K562 (cell line): ENCODE measurements around the gene ALK. TPM values are rescaled to one million over a fixed set of nuclear protein-coding genes. Genes with fewer than 3 reads are reported as not detected.

Experiments
- ATAC-seq: fragments of 200-7000 bp; cut with Tn5 transposase; 3 replicates; pipeline ENCODE4 v1.9.1; 2020; ENCODE audit warnings: moderate library complexity
- BruUV-seq: library from RNA; stranded (reverse); fragments of 400-500 nt; replicated peaks from 2 replicates; lab custom pipeline; 2021; lab: Mats Ljungman, UMichigan
- CTCF ChIA-PET: fragments of 300-600 bp; formaldehyde crosslinking; extraction: SDS; loops from one replicate; lab custom pipeline; 2021; ENCODE audit warnings: low intra/inter-chr PET ratio; lab: Yijun Ruan, JAX
- POLR2A ChIA-PET: fragments of 300-600, 350-650 bp; sonication (Branson Sonifier 250); formaldehyde crosslinking; extraction: SDS; loops from one replicate; lab custom pipeline; 2021; ENCODE audit warnings: antibody characterized with exemption, inconsistent platforms; lab: Yijun Ruan, JAX
- DNase-seq, 4 experiments: peaks; one replicate each; pipeline versions ENCODE4 v3.0.0 to v3.0.0-alpha.2; 2011 to 2018; ENCODE audit warnings: low spot score in 3 of 4, mixed read lengths in 3 of 4; ENCODE audit errors: extremely low read depth in 1 of 4
- FAIRE-seq: peaks from 2 replicates; lab custom pipeline; 2011; peaks lifted over from hg19 to GRCh38; lab: Jason Lieb, UNC
- H2AFZ ChIP-seq: 2 replicates; pipeline ENCODE4 v1.6.0; 2011; ENCODE audit warnings: low read depth, low read length, control low read depth, inconsistent platforms
- H3K27ac ChIP-seq: fragments of 200-600 bp; 3 replicates; pipeline ENCODE4 v1.8.0; 2011; ENCODE audit warnings: low read depth, mild to moderate bottlenecking, control low read depth, inconsistent platforms, low read length, moderate library complexity, mixed read lengths; ENCODE audit errors: extremely low read depth
- H3K27me3 ChIP-seq, 2 experiments: fragments of 300-600 bp in 1 of 2; 2 replicates in 1 of 2; 3 replicates in 1 of 2; pipeline versions ENCODE4 v1.6.0 to v1.8.0; 2011; ENCODE audit warnings: inconsistent platforms in 2 of 2, low read length in 2 of 2, mild to moderate bottlenecking in 1 of 2, mixed read lengths in 1 of 2, moderate library complexity in 1 of 2; ENCODE audit not compliant: control insufficient read depth in 2 of 2, insufficient read depth in 2 of 2
- H3K36me3 ChIP-seq: fragments of 300-600 bp; 3 replicates; pipeline ENCODE4 v1.8.0; 2011; ENCODE audit warnings: mild to moderate bottlenecking, low read length, inconsistent platforms; ENCODE audit not compliant: control insufficient read depth, insufficient read depth
- H3K4me1 ChIP-seq, 2 experiments: fragments of 200-600 bp in 1 of 2; replicated peaks in 1 of 2; 2 replicates in 1 of 2; 3 replicates in 1 of 2; pipeline versions ENCODE4 v1.5.1 to v1.8.0; 2011; ENCODE audit warnings: inconsistent platforms in 2 of 2, low read length in 2 of 2, mild to moderate bottlenecking in 1 of 2, mixed read lengths in 1 of 2, moderate library complexity in 1 of 2; ENCODE audit not compliant: control insufficient read depth in 2 of 2, insufficient read depth in 2 of 2
- H3K4me2 ChIP-seq: 2 replicates; pipeline ENCODE4 v1.6.1; 2011; ENCODE audit warnings: low read length, control low read depth, inconsistent platforms, mixed read lengths; ENCODE audit not compliant: insufficient read depth
- H3K4me3 ChIP-seq: fragments of 200-600 bp; sonication (generic), shearing (Covaris generic); 2 replicates; pipeline ENCODE4 v1.5.1; 2016; ENCODE audit warnings: control low read depth, inconsistent platforms
- H3K79me2 ChIP-seq: fragments of 200-600 bp; 3 replicates; pipeline ENCODE4 v1.8.0; 2011; ENCODE audit warnings: low read length, inconsistent platforms; ENCODE audit not compliant: control insufficient read depth, insufficient read depth
- H3K9ac ChIP-seq, 2 experiments: 2 replicates each; pipeline versions ENCODE4 v1.6.0 to v1.6.1; 2011; ENCODE audit warnings: low read depth in 2 of 2, low read length in 2 of 2, control low read depth in 1 of 2, inconsistent platforms in 1 of 2, mild to moderate bottlenecking in 1 of 2, mixed read lengths in 1 of 2; ENCODE audit not compliant: insufficient read depth in 1 of 2
- H3K9me1 ChIP-seq: one replicate; pipeline ENCODE4 v1.6.0; 2011; ENCODE audit warnings: inconsistent platforms, mild to moderate bottlenecking, low read length, moderate library complexity; ENCODE audit not compliant: control insufficient read depth, insufficient read depth
- H3K9me3 ChIP-seq: replicated peaks from 2 replicates; pipeline ENCODE4 v1.5.1; 2011; ENCODE audit warnings: low read depth, low read length, inconsistent platforms; ENCODE audit not compliant: control insufficient read depth, insufficient read depth
- H4K20me1 ChIP-seq: replicated peaks from 2 replicates; pipeline ENCODE4 v1.6.1; 2011; ENCODE audit warnings: low read length, inconsistent platforms, mixed read lengths; ENCODE audit not compliant: control insufficient read depth, insufficient read depth
- BRCA1 ChIP-seq, 2 experiments: fragments of 450-650 bp in 1 of 2; sonication (generic) in 1 of 2; formaldehyde crosslinking in 1 of 2; IDR thresholded peaks; 2 replicates each; pipeline versions ENCODE4 v1.5.0 to v1.6.1; 2017 to 2020; ENCODE audit warnings: mild to moderate bottlenecking in 1 of 2, missing genetic modification reagents in 1 of 2
- CTBP1 ChIP-seq: fragments of 450-650 bp; IDR thresholded peaks from 2 replicates; pipeline ENCODE4 v1.6.1; 2016; ENCODE audit warnings: borderline replicate concordance
- CTCF ChIP-seq, 3 experiments: IDR thresholded peaks in 2 of 3; conservative IDR thresholded peaks in 1 of 3; 2 replicates each; pipeline ENCODE4 v1.5.1; 2011 to 2012; ENCODE audit warnings: low read length in 3 of 3, mild to moderate bottlenecking in 3 of 3, control low read depth in 2 of 3, improper control_type of control experiment in 1 of 3, inconsistent platforms in 1 of 3, low read depth in 1 of 3, mixed read lengths in 1 of 3, moderate library complexity in 1 of 3; ENCODE audit not compliant: insufficient read depth in 2 of 3
- HIVEP1 ChIP-seq: fragments of 250-450 bp; sonication (Bioruptor Pico); IDR thresholded peaks from 2 replicates; pipeline ENCODE4 v1.4.0; 2020; ENCODE audit warnings: mild to moderate bottlenecking
- KDM4B ChIP-seq, 2 experiments: fragments of 450-650 bp in 1 of 2; sonication (generic) in 1 of 2; IDR thresholded peaks; 2 replicates each; pipeline ENCODE4 v1.6.1; 2016 to 2017; ENCODE audit warnings: borderline replicate concordance in 2 of 2, antibody characterized with exemption in 1 of 2, low read depth in 1 of 2, mild to moderate bottlenecking in 1 of 2
- L3MBTL2 ChIP-seq: fragments of 450-650 bp; IDR thresholded peaks from 2 replicates; pipeline ENCODE4 v1.6.1; 2016; ENCODE audit warnings: mild to moderate bottlenecking, moderate library complexity
- NEUROD1 ChIP-seq: fragments of 150-350 bp; IDR thresholded peaks from 2 replicates; pipeline ENCODE4 v1.6.1; 2014; ENCODE audit warnings: borderline replicate concordance, low read length, low read depth; ENCODE audit not compliant: partially characterized antibody
- PHF21A ChIP-seq: fragments of 450-650 bp; IDR thresholded peaks from 2 replicates; pipeline ENCODE4 v1.6.1; 2017; ENCODE audit warnings: low read depth, borderline replicate concordance
- PTBP1 ChIP-seq: fragments of 200-400 bp; formaldehyde crosslinking; IDR thresholded peaks from 2 replicates; pipeline ENCODE4 v1.6.1; 2017; ENCODE audit warnings: low read depth, low read length
- RAD21 ChIP-seq, 2 experiments: fragments of 250-450 bp in 1 of 2; fragments of 450-650 bp in 1 of 2; sonication (Bioruptor Pico) in 1 of 2; formaldehyde crosslinking in 1 of 2; IDR thresholded peaks in 1 of 2; conservative IDR thresholded peaks in 1 of 2; 2 replicates each; pipeline versions ENCODE4 v1.4.0 to v1.8.0; 2020 to 2022; ENCODE audit warnings: mild to moderate bottlenecking in 2 of 2, moderate library complexity in 1 of 2
- RFX5 ChIP-seq: IDR thresholded peaks from 2 replicates; pipeline ENCODE4 v1.6.1; 2011; ENCODE audit warnings: low read depth, mild to moderate bottlenecking, improper control_type of control experiment, low read length
- SIN3B ChIP-seq: fragments of 450-650 bp; IDR thresholded peaks from 2 replicates; pipeline ENCODE4 v1.6.1; 2017; ENCODE audit warnings: low read depth, mild to moderate bottlenecking, moderate library complexity
- SLC30A9 ChIP-seq: fragments of 250-450 bp; sonication (Bioruptor Pico); IDR thresholded peaks from 2 replicates; pipeline ENCODE4 v1.8.0; 2022; ENCODE audit warnings: mild to moderate bottlenecking, moderate library complexity
- TCF15 ChIP-seq: fragments of 250-450 bp; sonication (Bioruptor Pico); IDR thresholded peaks from 2 replicates; pipeline ENCODE4 v1.8.0; 2022; ENCODE audit warnings: moderate library complexity, mild to moderate bottlenecking, inconsistent platforms
- TCF7L2 ChIP-seq: fragments of 150-350 bp; IDR thresholded peaks from 2 replicates; pipeline ENCODE4 v1.6.1; 2016; ENCODE audit warnings: low read depth, mild to moderate bottlenecking, low read length, moderate library complexity
- TRIM28 ChIP-seq: fragments of 450-650 bp; IDR thresholded peaks from 2 replicates; pipeline ENCODE4 v1.6.1; 2017
- ZNF707 ChIP-seq: fragments of 250-450 bp; sonication (Bioruptor Pico); conservative IDR thresholded peaks from 2 replicates; pipeline ENCODE4 v1.8.0; 2022; ENCODE audit warnings: inconsistent platforms, mild to moderate bottlenecking, moderate library complexity
- WGBS: fragments of 100-300 bp; shearing (Covaris generic); methylation state at CpG from one replicate; pipeline ENCODE4 v1.1.6; 2016; ENCODE audit warnings: low coverage, mixed read lengths; ENCODE audit not compliant: insufficient coverage; ENCODE audit errors: missing lambda C conversion rate; 5-methylcytosine and 5-hydroxymethylcytosine counted together
- in situ Hi-C: fragments of 300-500 bp; cut with MboI; formaldehyde crosslinking; loops from 4 replicates; pipeline ENCODE4 v1.15.0; 2018; ENCODE audit warnings: inconsistent platforms, mixed read lengths
- intact Hi-C: fragments of 100-400 bp; cut with micrococcal nuclease; formaldehyde crosslinking; loops from 2 replicates; pipeline ENCODE4 v1.14.2; 2022
- polyA plus RNA-seq, 8 experiments: library from polyadenylated mRNA; depleted of rRNA in 4 of 8; stranded (reverse) in 5 of 8; unstranded in 3 of 8; fragments of >200 nt; fragmentation: Nextera tagmentation in 2 of 8; fragmentation: Illumina TruSeq in 1 of 8; extraction: Ambion mirVana in 2 of 8; extraction: Trizol in 1 of 8; gene quantifications; 2 replicates each; pipeline versions ENCODE4 v1.2.1 to v1.2.3, GENCODE V29; 2011 to 2014; ENCODE audit warnings: inconsistent platforms in 1 of 8, missing spikeins in 1 of 8
- total RNA-seq, 7 experiments: library from RNA; depleted of rRNA in 6 of 7; stranded (reverse); fragments of >200 nt in 6 of 7; fragmentation: Illumina TruSeq in 2 of 7; extraction: Trizol in 2 of 7; gene quantifications; 2 replicates each; pipeline versions ENCODE4 v1.2.1 to v1.2.3, GENCODE V29; 2011 to 2021; ENCODE audit warnings: low replicate concordance in 1 of 7

Gene ALK
- total and polyA plus RNA-seq, 9 of the 15 experiments (the other 6 are each of a cell fraction or from before 2014, with no cell fraction given), result not detected

- no peak for TF ChIP-seq CTCF (IDR thresholded peaks at IDR 0.05 in 2 of 3, conservative IDR thresholded peaks at IDR 0.05 in 1 of 3; ENCODE audit: insufficient read depth in 2 of 3, low read depth in 1 of 3, low read length in 3 of 3)
- no peak for TF ChIP-seq PTBP1
Observed at GRCh38 chr2:29323301-29323700, 598.1 kb downstream of the ALK start (continued).

GRCh38 chr2:29322011-29322410, 599.4 kb downstream of the ALK start:
- CTCF ChIA-PET, result no interaction called here
- no peak for FAIRE-seq
- 0% methylated on average over 2 of the region's 2 CpGs for WGBS
- no peak overlapping the region for H2AFZ ChIP-seq
- in situ Hi-C loops, result no loop called here
- no peak overlapping the region for H3K9ac ChIP-seq
- H3K4me3 ChIP-seq, result no peak overlapping the region
- 0 out of 2 replicates have a peak, but pooled peaks cover 3% of the 10 kb centered on the region for H4K20me1 ChIP-seq
- BruUV-seq, result no TSS peak
- TF ChIP-seq RFX5 (no peak), PHF21A (no peak), TCF7L2 (no peak), RAD21 (CRISPR knock-in tag; conservative IDR thresholded peaks at IDR 0.05 in 1 of 2, IDR thresholded peaks at IDR 0.05 in 1 of 2) (no peak), SLC30A9 (CRISPR knock-in tag) (no peak), TCF15 (CRISPR knock-in tag) (no peak), CTBP1 (no peak), BRCA1 (IDR thresholded peaks at IDR 0.05) (no peak), BRCA1 (CRISPR knock-in tag; IDR thresholded peaks at IDR 0.05) (no peak), ZNF707 (CRISPR knock-in tag) (no peak), L3MBTL2 (no peak), KDM4B (IDR thresholded peaks at IDR 0.05; ENCODE audit: borderline replicate concordance in 2 of 2, low read depth in 1 of 2) (no peak), TRIM28 (no peak), SIN3B (no peak), NEUROD1 (no peak), HIVEP1 (CRISPR knock-in tag) (no peak)
- no peak overlapping the region for H3K4me2 ChIP-seq
- H3K9me3 ChIP-seq, result no peaks in the 10 kb centered on the region
- H3K27me3 ChIP-seq, result peaks cover 0 to 4% of the 10 kb centered on the region in 2 experiments; a peak in 1 of 5 replicates
- no peak for DNase-seq
- no peaks in the 10 kb centered on the region for H3K4me1 ChIP-seq
- H3K9me1 ChIP-seq, result no peaks in the 10 kb centered on the region
- intact Hi-C loops, result no loop called here
- POLR2A ChIA-PET, result no interaction called here
- no peaks in the 10 kb centered on the region for H3K36me3 ChIP-seq
- no peak for ATAC-seq
- no peak overlapping the region for H3K27ac ChIP-seq
- H3K79me2 ChIP-seq, result no peaks in the 10 kb centered on the region
